ENCODE data around the gene LONRF2. TPM values are rescaled to one million over a fixed set of nuclear protein-coding genes. Genes with fewer than 3 reads are reported as not detected.

LONRF2 gene
- total RNA-seq, 1 experiment from 2014 or later = 3.5 TPM

DNA sequence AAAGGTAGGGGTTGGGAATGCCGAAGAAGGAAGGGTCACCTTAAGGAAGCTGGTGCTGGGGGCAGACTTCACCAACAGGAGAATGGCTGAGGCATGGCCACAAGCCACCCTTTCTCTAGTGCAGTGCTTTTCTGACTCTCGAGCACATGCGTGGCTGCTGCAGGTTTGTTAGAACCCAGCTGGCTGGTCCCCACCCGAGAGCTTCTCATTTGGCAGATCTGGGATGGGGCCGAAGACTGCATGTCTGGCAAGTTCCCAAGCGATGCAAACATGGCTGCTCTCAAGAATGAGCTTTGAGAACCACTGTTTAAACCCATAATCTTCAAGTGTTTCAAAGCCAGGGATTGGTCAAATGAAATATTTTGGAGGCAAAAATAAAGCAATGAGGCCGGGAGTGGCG, 63.2 kb downstream of the LONRF2 start:
- no peaks in the 10 kb centered on the region for H3K27me3 ChIP-seq (replicated peaks; ENCODE audit: insufficient read depth, low read depth, low read length, poor library complexity)
- no TSS peak for BruUV-seq (replicated peaks)
- no peaks in the 10 kb centered on the region for H3K36me3 ChIP-seq (ENCODE audit: insufficient read depth, low read length, poor library complexity, severe bottlenecking)
- no peaks in the 10 kb centered on the region for H3K4me1 ChIP-seq (ENCODE audit: insufficient read depth, low read length, poor library complexity, severe bottlenecking)
- no peak overlapping the region for H3K4me3 ChIP-seq (ENCODE audit: low read depth, low read length, poor library complexity, severe bottlenecking)
- TF ChIP-seq EZH2 (IDR thresholded peaks at IDR 0.05; ENCODE audit: borderline replicate concordance, low read depth, low read length, poor library complexity, severe bottlenecking) = no peak
- no peak for TF ChIP-seq CTCF (conservative IDR thresholded peaks at IDR 0.05; ENCODE audit: low read depth, low read length)
- ChIA-PET CTCF (no interaction called here), POLR2A (ENCODE audit: low non-redundant PET) (no interaction called here)
- intact Hi-C loops (cut with micrococcal nuclease; ENCODE audit: unreplicated experiment) = no loop called here
- no peak overlapping the region for H3K27ac ChIP-seq (ENCODE audit: low read depth, low read length, poor library complexity, severe bottlenecking)
- no peaks in the 10 kb centered on the region for H3K9me3 ChIP-seq (ENCODE audit: low read depth, low read length, poor library complexity, severe bottlenecking)
- DNase-seq (ENCODE audit: low spot score) = no peak

GRCh38 chr2:100257939-100258338, 64.4 kb downstream of the LONRF2 start:
- CTCF ChIA-PET = no interaction called here
- POLR2A ChIA-PET (ENCODE audit: low non-redundant PET) = no interaction called here
- BruUV-seq (replicated peaks) = no TSS peak
- intact Hi-C loops (cut with micrococcal nuclease; ENCODE audit: unreplicated experiment) = no loop called here
- TF ChIP-seq CTCF (conservative IDR thresholded peaks at IDR 0.05; ENCODE audit: low read depth, low read length) = no peak
- TF ChIP-seq EZH2 (IDR thresholded peaks at IDR 0.05; ENCODE audit: borderline replicate concordance, low read depth, low read length, poor library complexity, severe bottlenecking) = no peak
- H3K4me3 ChIP-seq (ENCODE audit: low read depth, low read length, poor library complexity, severe bottlenecking) = no peak overlapping the region
- no peaks in the 10 kb centered on the region for H3K36me3 ChIP-seq (ENCODE audit: insufficient read depth, low read length, poor library complexity, severe bottlenecking)
- H3K27ac ChIP-seq (ENCODE audit: low read depth, low read length, poor library complexity, severe bottlenecking) = no peak overlapping the region
- no peaks in the 10 kb centered on the region for H3K4me1 ChIP-seq (ENCODE audit: insufficient read depth, low read length, poor library complexity, severe bottlenecking)
- DNase-seq (ENCODE audit: low spot score) = no peak
- H3K27me3 ChIP-seq (replicated peaks; ENCODE audit: insufficient read depth, low read depth, low read length, poor library complexity) = no peaks in the 10 kb centered on the region
- H3K9me3 ChIP-seq (ENCODE audit: low read depth, low read length, poor library complexity, severe bottlenecking) = no peaks in the 10 kb centered on the region

DNA sequence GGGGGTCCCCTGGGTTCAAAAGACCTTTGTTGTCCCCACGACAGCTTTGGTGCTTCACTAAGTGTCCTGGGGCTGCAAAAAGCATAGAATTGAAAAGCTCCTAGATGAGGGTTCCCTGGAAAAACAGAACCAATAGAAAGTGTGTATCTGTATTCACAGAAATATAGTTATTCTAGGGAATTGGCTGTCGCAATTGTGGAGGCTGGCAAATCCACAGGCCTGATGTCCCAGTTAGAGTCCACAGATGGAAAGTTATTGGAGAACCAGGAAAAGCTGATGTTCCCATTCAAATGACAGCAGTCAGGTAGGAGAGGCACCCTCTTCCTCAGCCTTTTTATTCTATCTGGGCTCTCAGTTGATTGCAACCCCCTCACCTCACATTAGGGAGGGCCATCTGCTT, 65.5 kb downstream of the LONRF2 start:
- intact Hi-C loops (cut with micrococcal nuclease; ENCODE audit: unreplicated experiment) = no loop called here

More for the DNA sequence above, 65.5 kb downstream of the LONRF2 start:
- no TSS peak for BruUV-seq (replicated peaks)
- H3K4me1 ChIP-seq (ENCODE audit: insufficient read depth, low read length, poor library complexity, severe bottlenecking) = no peaks in the 10 kb centered on the region
- POLR2A ChIA-PET (ENCODE audit: low non-redundant PET) = no interaction called here
- no peak for TF ChIP-seq CTCF (conservative IDR thresholded peaks at IDR 0.05; ENCODE audit: low read depth, low read length)
- TF ChIP-seq EZH2 (IDR thresholded peaks at IDR 0.05; ENCODE audit: borderline replicate concordance, low read depth, low read length, poor library complexity, severe bottlenecking) = no peak
- DNase-seq (ENCODE audit: low spot score) = no peak
- H3K36me3 ChIP-seq (ENCODE audit: insufficient read depth, low read length, poor library complexity, severe bottlenecking) = no peaks in the 10 kb centered on the region
- H3K27me3 ChIP-seq (replicated peaks; ENCODE audit: insufficient read depth, low read depth, low read length, poor library complexity) = no peaks in the 10 kb centered on the region
- H3K9me3 ChIP-seq (ENCODE audit: low read depth, low read length, poor library complexity, severe bottlenecking) = no peaks in the 10 kb centered on the region
- H3K4me3 ChIP-seq (ENCODE audit: low read depth, low read length, poor library complexity, severe bottlenecking) = no peak overlapping the region
- CTCF ChIA-PET = no interaction called here
- no peak overlapping the region for H3K27ac ChIP-seq (ENCODE audit: low read depth, low read length, poor library complexity, severe bottlenecking)
